ENCODE data around the gene PEX12.

GRCh38 chr17:35621768-35622167, 43.4 kb upstream of the PEX12 start:
- no peak for TF ChIP-seq CTCF (IDR thresholded peaks at IDR 0.05; ENCODE audit: low read depth, low read length, poor library complexity, severe bottlenecking)
- TF ChIP-seq EZH2phosphoT487 (IDR thresholded peaks at IDR 0.05; ENCODE audit: borderline replicate concordance, low read length): no peak

Measured in DOHH2 (cell line).